NT2/D1 (cell line): ENCODE measurements around the gene STRIP2.
"Not testable (repeated sequence)": the region's sequence is repeated elsewhere in the genome, so short reads cannot be mapped to it uniquely, and the experiment has no call there.

Source experiments
- DNase-seq: peaks from one replicate; pipeline ENCODE4 v3.0.0-alpha.2; 2011; ENCODE audit warnings: low read depth, low spot score
- H3K27me3 ChIP-seq: 2 replicates; pipeline ENCODE4 v1.6.0; 2011; ENCODE audit warnings: mild to moderate bottlenecking; ENCODE audit not compliant: insufficient read length, insufficient read depth
- H3K36me3 ChIP-seq: 2 replicates; pipeline ENCODE4 v1.6.1; 2011; ENCODE audit warnings: mild to moderate bottlenecking, low read length, mixed read lengths; ENCODE audit not compliant: insufficient read depth, insufficient read length
- H3K4me1 ChIP-seq: 2 replicates; pipeline ENCODE4 v1.5.1; 2011; ENCODE audit not compliant: insufficient read depth, insufficient read length
- H3K4me3 ChIP-seq: 2 replicates; pipeline ENCODE4 v1.5.1; 2011; ENCODE audit warnings: low read depth; ENCODE audit not compliant: insufficient read length
- H3K9ac ChIP-seq: 2 replicates; pipeline ENCODE4 v1.6.0; 2011; ENCODE audit warnings: low read depth; ENCODE audit not compliant: insufficient read length
- H3K9me3 ChIP-seq: 2 replicates; pipeline ENCODE4 v1.5.1; 2011; ENCODE audit warnings: mild to moderate bottlenecking, low read length; ENCODE audit not compliant: insufficient read depth
- SUZ12 ChIP-seq: IDR thresholded peaks from 2 replicates; pipeline ENCODE4 v1.6.1; 2011; ENCODE audit not compliant: insufficient read length, insufficient read depth; ENCODE audit errors: extremely low read depth
- YY1 ChIP-seq: IDR thresholded peaks from 2 replicates; pipeline ENCODE4 v1.6.1; 2011; ENCODE audit not compliant: insufficient read length, insufficient read depth
- ZNF274 ChIP-seq: IDR thresholded peaks from 2 replicates; pipeline ENCODE4 v1.6.1; 2011; ENCODE audit warnings: mild to moderate bottlenecking, low read depth, low read length

Gene STRIP2

DNA sequence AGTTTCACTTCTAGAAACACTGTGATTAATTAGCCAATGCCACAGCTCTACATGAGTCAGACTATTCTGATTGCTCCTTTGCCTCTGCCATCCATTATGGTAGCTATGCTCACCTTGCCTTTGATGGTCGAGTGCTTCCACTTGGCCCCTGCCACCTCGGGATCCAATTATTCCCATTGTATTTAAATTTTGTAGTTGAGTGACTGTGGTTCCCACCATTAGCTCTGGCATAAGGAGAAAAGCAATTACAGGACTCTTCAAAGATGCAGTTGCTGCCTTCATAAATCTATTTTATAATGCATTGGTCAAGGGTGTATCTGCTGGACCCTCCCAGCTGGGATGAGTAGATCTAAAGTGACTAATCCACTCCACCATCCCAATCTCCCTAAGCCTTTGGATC is 14.4 kb downstream of the STRIP2 start:
- Histone ChIP-seq H3K36me3 (peaks cover 27% of the 10 kb centered on the region), H3K9me3 (peaks cover 17% of the 10 kb centered on the region; the same call in 1 of the 2 replicates)
- H3K4me1 ChIP-seq, H3K27me3 ChIP-seq, H3K9ac ChIP-seq, H3K4me3 ChIP-seq, DNase-seq: not testable (repeated sequence)

DNA sequence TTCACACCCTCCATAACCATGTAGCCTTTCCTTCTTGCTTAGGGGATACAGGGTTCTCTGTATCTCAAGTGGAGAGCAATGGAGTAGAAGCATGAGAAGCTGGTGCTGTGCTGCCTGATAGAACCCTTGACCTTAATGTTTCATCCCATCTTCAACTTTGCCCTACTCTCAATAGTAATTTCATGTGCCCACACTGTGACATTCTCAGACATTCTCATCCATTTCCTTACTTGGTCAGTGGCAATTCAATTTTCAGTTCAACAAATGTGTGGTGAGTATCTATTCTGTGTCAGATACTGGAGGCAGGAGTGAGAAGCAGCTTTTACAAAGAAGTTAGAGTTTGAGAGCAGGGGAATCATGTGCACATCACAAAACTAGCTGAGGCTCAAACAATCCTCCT is 16.1 kb downstream of the STRIP2 start:
- Histone ChIP-seq H3K9ac (no peak overlapping the region), H3K4me1 (no peaks in the 10 kb centered on the region), H3K4me3 (no peak overlapping the region), H3K36me3 (peaks cover 31% of the 10 kb centered on the region), H3K27me3 (no peaks in the 10 kb centered on the region), H3K9me3 (peaks cover 17% of the 10 kb centered on the region; the same call in 1 of the 2 replicates)
- TF ChIP-seq YY1, result no peak
- TF ChIP-seq ZNF274, result no peak
- TF ChIP-seq SUZ12, result no peak
- DNase-seq, result no peak

- H3K9ac ChIP-seq, result no peak overlapping the region
- DNase-seq, result no peak
- peaks cover 40% of the 10 kb centered on the region for H3K36me3 ChIP-seq
Observed at GRCh38 chr7:129452589-129453231, 18.5 kb downstream of the STRIP2 start.

GRCh38 chr7:129453510-129454248 is 19.4 kb downstream of the STRIP2 start:
- no peak for DNase-seq
- H3K36me3 ChIP-seq, result peaks cover 50% of the 10 kb centered on the region

More at GRCh38 chr7:129452589-129453231, 18.5 kb downstream of the STRIP2 start:
- no peak for TF ChIP-seq YY1
- no peak for TF ChIP-seq ZNF274
- no peak for TF ChIP-seq SUZ12
- H3K9me3 ChIP-seq, result peaks cover 17% of the 10 kb centered on the region; the same call in 1 of the 2 replicates
- H3K4me3 ChIP-seq, result no peak overlapping the region
- no peaks in the 10 kb centered on the region for H3K4me1 ChIP-seq
- H3K27me3 ChIP-seq, result no peaks in the 10 kb centered on the region

GRCh38 chr7:129454249-129454551 is 20.0 kb downstream of the STRIP2 start:
- Histone ChIP-seq H3K27me3 (no peaks in the 10 kb centered on the region), H3K36me3 (peaks cover 55% of the 10 kb centered on the region), H3K9ac (no peak overlapping the region), H3K4me3 (no peak overlapping the region), H3K4me1 (no peaks in the 10 kb centered on the region), H3K9me3 (peaks cover 2% of the 10 kb centered on the region; the same call in 1 of the 2 replicates)
- TF ChIP-seq SUZ12 (no peak), YY1 (no peak), ZNF274 (no peak)
- no peak for DNase-seq

More at GRCh38 chr7:129453510-129454248, 19.4 kb downstream of the STRIP2 start:
- Histone ChIP-seq H3K27me3 (no peaks in the 10 kb centered on the region), H3K4me1 (no peaks in the 10 kb centered on the region), H3K9ac (no peak overlapping the region), H3K9me3 (peaks cover 7% of the 10 kb centered on the region; the same call in 1 of the 2 replicates), H3K4me3 (no peak overlapping the region)
- TF ChIP-seq YY1 (no peak), SUZ12 (no peak), ZNF274 (no peak)

GRCh38 chr7:129456421-129456820 is 22.2 kb downstream of the STRIP2 start:
- H3K9ac ChIP-seq, result no peak overlapping the region
- H3K4me1 ChIP-seq, result no peaks in the 10 kb centered on the region
- no peaks in the 10 kb centered on the region for H3K27me3 ChIP-seq
- TF ChIP-seq ZNF274 (no peak), SUZ12 (no peak), YY1 (no peak)
- H3K4me3 ChIP-seq, result no peak overlapping the region
- H3K9me3 ChIP-seq, result no peaks in the 10 kb centered on the region
- DNase-seq, result no peak
- H3K36me3 ChIP-seq, result peaks cover 71% of the 10 kb centered on the region

DNA sequence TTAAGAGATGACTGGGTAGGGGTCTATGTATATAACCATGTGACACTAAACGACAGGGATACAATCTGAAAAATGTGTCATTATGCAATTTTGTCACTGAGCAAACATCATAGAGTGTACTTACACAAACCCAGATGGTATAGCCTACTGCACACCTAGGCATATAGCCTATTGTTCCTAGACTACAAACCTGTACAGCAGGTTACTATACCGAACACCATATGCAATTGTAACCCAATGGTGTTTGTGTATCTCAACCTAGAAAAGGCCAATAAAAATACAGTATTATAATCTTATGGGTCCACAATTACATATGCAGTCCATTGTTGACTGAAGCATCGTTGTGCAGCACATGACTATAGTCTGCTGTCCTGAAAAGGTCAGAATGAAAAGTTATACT is 22.9 kb downstream of the STRIP2 start:
- no peak overlapping the region for H3K4me3 ChIP-seq
- no peak overlapping the region for H3K9ac ChIP-seq
- TF ChIP-seq SUZ12, result no peak
- TF ChIP-seq ZNF274, result no peak
- no peak for TF ChIP-seq YY1
- no peaks in the 10 kb centered on the region for H3K9me3 ChIP-seq
- H3K4me1 ChIP-seq, result no peaks in the 10 kb centered on the region
- peaks cover 70% of the 10 kb centered on the region for H3K36me3 ChIP-seq
- H3K27me3 ChIP-seq, result no peaks in the 10 kb centered on the region
- no peak for DNase-seq
